HG03354 (cell line): ENCODE measurements around the gene PTRH1.

ENCODE experiments used
- ATAC-seq: cut with Tn5 transposase; IDR thresholded peaks from one replicate; pipeline ENCODE4 v1.9.1; 2021; ENCODE audit warnings: mild to moderate bottlenecking; ENCODE audit not compliant: unreplicated experiment, poor library complexity, severe bottlenecking

The PTRH1 gene

DNA sequence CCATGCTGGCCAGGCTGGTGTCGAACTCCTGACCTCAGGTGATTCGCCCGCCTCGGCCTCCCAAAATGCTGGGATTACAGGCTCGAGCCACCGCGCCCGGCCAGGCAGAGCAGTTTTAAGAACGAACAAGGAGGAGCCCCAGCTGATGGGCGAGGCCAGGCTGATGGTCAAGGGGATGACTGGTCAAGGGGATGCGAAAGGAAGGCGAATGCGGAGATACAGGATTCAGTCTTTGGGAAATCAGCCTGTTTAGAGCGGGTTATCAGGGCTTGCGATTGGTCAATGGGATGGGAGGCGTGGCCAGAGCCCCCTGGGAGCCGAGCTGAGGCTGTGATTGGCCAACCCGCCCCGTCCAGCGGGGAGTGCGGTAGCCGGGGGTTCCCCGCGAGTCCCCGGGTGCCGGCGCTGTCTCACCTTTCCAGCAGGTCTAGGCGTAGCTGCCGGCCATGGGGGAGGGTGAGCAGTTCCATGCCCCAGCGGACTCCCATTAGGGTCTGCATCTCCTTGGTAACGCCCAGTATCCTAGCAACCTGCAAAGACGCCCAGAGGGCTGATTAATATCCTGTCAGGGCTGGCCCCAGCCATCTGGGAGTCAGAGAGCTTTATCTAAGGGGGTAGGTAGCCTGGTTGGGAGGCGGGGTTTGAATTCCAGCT lies 27.1 kb upstream of the PTRH1 start:
- ATAC-seq = no peak

DNA sequence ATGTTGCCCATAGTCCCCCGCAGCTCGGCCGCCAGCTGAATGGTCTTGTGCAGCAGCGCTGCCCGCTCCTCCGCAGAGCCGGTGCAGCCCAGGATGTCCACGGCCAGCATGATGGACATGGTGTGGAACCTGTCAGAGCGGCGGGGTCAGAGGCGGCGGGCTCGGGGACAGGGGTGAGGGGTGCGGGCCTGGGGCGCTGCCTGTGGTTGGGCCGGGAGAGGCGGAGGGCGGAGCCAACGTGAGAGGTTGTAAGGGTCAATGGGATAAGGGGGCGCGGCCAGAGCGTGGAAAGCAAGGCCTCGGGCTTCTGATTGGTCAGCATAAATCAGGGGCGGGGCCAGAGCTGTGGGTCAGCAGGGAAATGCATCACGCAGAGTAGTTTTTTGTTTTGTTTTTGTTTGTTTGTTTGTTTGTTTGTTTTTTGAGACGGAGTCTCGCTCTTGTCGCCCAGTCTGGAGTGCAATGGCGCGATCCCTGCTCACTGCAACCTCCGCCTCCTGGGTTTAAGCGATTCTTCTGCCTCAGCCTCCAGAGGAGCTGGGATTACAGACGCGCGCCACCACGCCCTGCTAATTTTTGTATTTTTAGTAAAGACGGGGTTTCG lies 26.5 kb upstream of the PTRH1 start:
- ATAC-seq = no peak

DNA sequence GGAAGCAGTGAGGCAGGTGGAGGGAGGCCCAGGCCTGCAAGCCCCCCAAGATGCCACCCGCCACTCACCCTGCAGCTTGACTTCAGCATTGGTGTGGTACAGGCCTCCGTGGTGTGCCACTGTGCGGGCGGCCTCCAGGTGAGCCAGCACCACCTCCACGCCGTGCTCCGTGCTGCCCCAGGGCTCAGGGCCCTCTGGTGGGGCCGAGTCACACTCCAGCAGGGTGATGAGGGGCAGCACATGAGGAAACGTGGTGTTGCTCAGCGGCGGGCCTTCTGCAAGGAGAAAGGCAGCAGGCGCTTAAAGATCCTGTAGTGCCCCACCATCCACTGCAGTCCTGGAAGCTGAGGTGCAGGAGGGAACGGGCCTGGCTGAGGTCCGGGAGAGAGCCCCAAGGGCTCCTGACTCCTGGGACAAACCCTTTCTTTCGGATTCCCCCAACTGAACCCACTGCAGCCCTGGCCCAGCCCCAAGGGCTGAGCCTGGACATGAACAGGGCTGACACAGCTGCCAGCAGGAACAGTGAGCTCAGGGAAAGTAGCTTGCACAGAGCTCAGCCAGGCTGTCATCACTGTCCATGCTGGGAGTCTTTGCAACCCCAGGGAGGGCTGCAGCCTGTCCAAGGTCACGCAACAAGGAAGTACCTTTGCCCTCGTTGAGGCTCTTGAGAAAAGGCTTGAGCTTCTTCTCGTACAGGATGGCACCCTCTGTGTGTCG lies 24.3 kb upstream of the PTRH1 start:
- no peak for ATAC-seq

DNA sequence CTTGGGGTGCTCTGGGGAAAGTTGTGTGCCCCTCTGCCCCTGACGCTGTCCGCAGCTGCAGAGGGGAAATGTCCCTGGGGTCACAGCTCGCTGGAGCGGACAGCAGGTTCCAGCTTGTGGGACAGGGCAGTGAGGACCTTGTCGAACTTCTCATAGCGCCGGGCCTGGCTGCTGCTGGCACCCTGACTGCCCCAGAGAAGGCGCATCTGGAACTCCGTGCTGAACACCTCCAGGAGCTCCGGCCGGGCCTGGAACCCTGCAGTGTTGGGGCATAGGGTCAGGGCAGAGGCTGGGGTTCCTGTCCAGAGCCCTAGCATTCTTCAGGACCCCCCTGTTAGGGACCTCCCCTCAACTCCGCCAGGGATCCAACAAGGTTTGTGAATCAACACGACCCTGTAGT lies 23.2 kb upstream of the PTRH1 start:
- ATAC-seq = no peak

DNA sequence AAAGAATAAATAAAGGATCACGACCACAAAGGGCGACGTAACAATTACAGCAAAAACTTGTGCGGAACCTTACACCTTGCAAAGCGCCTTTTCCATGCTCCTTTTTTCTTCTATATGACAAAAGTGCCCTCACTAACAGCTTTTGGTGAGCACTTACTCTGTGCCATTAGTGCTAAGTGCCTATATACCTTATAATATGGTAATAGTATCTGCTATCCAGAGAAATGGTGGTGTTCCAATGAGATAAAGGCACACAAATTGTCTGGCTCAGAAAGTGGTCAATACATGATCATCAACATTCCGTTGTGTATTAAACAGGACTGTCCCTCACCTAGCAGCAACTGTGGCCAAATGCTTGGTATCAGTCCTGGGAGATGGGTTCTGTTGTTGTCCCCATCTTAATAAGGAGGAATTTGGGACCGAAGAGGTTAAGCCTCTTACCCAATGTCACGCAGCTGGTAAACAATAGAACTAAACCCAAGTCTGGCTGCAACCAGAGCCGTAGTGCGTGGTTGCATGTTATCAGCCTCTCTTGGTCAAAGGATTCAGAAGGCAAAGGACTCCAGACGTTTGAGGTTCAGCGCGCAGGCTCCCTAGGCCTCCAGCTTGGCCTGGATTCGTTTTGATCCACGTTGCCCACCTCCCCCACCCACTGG lies 20.2 kb upstream of the PTRH1 start:
- no peak for ATAC-seq

DNA sequence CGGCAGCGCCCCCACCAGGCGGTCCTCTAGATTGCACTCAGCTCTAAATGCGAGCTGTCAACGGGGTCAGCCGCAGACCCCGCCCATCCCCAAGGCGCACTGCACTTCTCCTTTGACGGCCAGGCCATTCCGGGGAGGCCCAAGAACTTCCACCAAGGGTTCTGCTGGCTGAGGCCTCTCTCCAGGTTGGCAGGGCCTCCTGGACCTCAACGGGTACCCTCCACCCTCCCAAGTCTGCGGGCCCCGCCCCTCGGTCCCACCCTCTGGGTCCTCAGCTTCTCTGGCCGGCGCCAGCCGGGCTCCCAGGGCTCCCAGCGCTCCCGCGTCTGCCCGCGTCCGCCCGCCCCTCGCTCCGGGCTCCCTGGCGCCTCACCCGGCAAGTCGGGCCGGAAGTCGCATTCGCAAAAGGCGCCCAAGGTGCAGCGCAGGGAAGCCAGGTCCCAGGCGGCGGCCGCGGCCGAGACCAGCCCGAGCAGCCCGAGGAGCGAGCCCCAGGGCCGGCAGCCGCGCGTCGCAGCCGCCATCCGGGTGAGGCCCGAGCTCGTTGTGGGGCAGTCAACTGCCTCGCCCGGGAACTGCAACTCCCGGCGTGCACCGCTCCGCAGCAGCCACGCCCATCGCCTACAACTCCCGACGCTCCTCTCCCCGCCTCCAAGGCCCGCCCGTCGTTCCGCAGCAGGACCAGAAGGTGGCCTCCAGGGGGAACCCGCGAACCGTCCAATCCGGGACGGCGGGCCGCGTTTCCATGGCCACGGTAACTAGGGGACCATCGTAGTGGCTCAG lies 19.5 kb upstream of the PTRH1 start, which contains the start of gene TOR2A:
Gene TOR2A (minus strand): TSS at position 548 of the 783 bp plus-strand sequence. CDS start 24 bp downstream, at position 524.
- ATAC-seq = peak; percentile 86

DNA sequence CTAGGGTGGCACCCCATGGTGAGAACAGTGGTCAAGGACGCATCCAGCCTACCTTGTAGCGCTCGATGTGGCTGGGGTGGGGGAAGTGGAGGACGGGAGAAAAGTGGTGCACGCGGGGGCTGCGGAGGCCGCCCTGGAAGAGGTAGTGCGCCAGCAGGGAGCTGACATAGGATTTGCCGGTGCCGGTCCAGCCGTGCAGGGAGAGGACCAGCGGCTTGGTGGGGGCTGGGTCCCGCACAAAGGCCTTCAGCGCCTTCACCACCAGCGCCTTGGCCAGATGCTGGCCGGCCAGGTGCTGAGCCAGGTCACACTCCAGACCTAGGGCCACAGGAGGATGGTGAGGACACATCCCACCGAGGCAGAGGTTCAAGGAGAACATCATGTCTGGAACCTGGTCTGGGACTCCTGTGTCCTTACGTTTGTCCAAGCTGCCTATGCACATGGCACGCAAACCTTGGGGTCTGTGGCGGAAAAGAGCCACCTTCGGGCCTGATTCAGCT lies 18.8 kb upstream of the PTRH1 start:
- ATAC-seq = no peak

DNA sequence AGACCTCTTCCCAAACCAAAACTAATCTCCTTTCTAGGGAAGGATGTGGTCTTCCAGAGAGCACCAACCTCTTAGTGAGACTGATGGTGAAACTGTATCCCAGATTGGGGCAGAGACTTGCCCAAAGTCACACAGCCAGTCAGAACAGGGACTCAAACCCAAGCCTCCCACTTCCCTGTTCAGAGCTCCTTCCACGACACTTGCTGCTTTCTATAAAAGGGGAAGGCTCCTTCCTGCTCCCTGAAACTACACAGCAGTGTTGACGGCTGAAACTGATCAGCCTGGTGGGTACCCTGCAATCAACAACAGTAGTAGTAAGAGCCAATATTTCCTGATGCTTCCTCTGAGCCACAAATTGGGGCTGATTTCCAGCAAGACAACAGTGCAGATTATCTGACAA lies 18.2 kb upstream of the PTRH1 start:
- no peak for ATAC-seq

DNA sequence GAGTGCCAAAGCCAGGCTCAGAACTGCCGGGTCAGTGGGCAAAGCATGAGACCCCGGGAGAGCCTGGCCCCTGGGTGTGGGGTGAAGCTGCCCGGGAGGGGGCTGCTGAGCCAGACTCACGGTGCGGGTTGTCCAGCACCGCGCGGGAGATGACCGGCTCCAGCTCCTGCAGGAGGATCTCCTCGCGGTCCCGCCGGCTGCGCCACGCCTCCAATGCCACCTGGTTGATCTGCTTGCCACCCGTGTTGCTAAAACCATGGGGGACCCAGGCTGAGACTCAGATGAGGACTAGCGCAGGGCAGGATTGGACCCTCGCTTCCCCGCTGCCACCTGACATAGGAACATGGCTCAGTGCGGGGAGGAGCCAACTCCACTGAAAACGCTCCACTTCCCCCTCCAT lies 17.0 kb upstream of the PTRH1 start:
- ATAC-seq = no peak

DNA sequence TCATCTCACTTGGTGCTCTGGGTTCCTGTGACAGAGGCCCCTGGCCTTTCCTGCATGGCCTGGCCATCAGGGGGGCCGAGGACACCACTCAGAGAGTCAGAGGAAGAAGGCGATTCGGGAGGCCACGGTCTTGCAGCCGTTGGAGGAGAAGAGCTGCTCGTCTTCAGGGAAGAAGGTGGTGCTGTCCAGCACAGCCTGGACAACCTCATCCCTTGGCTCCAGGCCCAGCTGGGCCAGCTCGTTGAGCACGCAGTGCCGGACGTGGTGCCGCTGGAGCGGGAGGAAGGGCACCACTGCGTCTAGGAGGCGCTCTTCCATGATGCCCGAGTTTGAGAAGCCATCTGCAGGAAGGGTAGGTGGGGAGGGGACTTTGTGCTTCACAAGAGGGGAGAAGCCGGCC lies 16.5 kb upstream of the PTRH1 start:
- no peak for ATAC-seq

DNA sequence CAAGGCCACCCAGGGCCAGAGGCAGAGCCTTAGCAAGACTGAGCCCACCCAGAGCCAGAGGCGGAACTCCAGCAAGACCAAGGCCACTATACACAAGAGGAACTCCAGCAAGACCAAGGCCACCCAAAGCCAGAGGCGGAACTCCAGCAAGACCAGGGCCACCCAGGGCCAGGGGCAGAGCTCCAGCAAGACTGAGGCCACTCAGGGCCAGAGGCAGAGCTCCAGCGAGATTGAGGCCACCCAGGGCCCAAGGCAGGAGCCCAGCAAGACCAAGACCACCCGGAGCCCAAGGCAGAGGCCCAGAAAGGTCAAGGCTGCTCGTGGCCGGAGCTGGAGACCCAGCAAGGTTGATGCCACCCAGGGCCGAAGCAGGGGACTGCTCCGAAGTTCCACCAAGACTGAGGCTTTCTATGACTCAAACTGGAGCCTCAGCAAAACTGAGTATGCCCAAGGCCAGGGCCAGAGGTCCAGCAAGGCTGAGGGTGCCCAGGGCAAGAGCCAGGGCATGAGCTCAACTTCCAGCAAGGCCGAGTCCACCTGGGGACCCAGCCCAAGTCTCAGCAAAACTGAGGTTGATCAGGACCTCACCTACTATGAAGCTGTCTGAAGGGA lies 15.4 kb upstream of the PTRH1 start:
- ATAC-seq = no peak

DNA sequence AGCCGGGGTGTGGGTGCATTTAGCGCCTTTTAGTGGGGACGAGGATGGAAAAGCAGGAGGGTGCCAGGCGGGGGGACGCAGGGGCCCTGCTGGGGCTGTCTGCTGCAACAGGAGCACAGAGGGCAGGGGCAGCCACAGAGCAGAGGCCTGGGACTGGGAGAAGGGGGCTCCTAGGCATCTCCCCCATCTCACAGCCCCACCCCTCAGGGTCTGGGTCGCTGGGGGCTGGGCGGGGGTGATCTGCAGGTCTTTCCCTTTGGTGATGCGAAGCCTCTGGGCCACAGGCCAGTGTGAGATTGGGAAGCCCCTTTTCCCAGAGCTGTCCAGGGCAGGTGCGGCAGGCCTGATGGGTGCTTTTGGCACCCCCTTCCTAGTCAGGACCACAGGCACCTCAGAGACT lies 14.8 kb upstream of the PTRH1 start:
- no peak for ATAC-seq

DNA sequence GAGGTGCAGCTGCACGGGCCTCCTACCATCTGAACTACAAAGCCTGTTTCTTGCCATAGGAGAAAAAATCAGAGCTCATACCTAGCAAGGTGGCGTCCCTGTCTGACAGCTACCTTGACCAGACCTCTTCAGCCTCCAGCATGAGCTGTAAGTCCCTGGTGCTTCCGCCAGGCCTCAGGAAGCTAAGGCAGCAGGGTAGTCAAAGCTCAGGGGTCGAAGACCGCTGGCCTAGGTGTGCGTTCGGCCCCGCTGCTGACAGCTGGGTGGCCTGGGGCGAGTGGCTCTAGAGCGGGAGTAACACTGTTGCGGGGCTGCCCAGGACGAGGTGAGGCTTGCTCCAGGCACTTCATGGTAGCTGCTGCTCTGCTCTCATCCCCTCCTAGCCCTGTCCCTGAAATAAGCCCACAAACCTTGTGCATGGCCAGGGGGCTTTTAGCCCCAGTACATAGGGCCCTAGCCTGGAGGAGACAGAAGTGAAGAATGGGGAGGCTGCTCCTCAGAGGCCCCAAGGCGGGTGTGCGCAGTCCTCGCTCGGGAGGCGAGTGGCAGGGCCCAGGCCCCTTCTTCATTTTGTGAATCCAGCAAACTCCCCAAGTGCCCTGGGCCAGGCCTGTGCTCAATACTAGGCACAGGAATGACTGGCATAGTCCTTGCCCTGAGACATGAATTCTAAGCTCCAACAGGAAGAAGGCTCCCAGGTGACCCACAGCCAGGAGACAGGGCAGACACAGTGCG lies 14.2 kb upstream of the PTRH1 start:
- ATAC-seq = no peak

DNA sequence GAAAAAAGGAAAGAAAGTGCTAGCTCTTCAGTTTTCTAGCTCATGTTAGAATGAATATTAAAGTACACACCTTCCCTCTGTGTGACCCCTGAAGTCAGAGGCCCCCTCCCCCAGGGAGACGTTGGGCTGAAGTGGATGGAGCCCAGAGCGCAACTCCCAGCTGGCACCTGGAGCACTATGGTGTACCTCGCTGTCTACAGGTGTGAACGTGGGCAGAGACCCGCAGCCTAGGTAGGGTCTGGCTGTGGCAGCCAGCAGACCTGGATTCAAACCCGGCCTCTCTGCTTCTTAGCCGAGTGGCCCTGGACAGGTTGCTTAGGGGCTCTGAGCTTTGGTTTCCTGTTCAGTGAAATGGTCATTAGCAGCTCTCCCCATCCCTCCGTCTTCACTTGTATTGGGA lies 13.3 kb upstream of the PTRH1 start:
- ATAC-seq = no peak

DNA sequence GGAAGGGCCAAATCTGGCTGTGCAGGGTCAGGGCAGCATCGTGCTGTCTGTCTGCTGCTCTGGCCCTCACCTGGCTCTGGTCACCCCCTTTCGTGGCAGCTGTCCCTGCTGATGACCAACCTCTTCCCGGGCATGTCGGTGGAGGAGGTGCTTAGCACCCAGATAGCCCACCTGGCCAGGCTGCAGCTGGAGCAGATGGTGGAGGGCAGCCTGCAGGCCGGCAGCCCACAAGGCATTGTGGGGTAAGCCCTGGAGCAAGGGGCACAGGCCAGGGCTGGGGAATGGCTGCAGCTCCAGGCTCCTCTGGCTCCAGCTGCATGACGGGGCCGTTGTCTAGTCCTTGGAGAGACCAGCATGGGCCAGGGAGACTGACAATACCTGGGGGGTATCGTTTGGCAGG lies 11.4 kb upstream of the PTRH1 start:
- ATAC-seq = no peak

DNA sequence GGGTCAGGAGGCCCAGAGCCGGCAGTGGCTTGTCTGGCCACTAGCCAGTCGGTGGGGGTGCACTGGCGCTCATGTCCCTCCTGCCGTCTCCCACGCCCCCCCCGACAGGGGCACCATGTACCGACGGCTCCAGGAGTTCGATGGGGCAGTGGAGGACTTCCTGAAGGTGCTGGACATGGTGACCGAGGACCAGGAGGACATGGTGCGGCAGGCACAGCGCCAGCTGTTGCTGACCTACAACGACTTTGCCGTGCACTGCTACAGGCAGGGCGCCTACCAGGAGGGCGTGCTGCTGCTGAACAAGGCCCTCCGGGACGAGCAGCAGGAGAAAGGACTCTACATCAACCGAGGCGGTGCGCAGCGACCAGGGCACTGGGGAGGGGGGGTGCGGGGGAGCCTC lies 8.5 kb upstream of the PTRH1 start:
- ATAC-seq = no peak

DNA sequence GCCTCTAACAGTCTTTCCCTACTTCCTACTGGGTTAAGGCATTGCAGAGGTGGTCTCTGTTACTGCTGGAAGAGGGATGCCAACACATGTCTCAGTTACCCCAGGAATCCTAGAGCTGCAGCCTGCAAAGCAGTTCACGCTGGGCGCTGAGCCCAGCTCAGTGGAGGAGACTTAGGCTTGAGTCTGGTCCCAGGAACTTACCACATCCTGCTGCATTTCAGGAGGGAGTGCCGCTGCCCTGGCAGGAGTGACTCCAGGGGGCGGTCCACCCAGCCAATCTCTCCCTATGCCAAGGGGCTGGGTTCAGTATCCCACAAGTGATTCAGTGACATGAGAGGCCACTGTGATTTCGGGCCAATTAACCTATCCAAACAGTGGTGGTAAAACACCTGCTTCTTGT lies 8.0 kb upstream of the PTRH1 start:
- no peak for ATAC-seq

DNA sequence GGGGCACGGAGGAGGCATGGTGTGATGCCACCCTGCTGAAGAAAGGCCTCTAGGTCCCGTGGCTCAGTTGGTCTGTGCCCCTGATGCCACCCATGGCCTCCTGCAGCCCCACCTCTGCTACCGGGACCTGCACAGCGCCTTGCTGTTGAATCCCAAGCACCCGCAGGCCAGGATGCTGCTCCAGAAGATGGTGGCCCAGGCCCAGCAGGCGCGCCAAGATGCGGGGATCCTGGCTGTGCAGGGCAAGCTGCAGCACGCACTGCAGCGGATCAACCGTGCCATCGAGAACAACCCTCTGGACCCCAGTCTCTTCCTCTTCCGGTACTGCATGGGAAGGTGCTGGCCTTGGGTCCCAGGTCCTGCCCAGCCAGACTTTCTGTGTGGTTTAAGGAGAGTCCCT lies 7.5 kb upstream of the PTRH1 start:
- no peak for ATAC-seq
